ENCODE results near the gene CLEC9A.
"Not testable (repeated sequence)": the region's sequence is repeated elsewhere in the genome, so short reads cannot be mapped to it uniquely, and the experiment has no call there.

CLEC9A gene

GRCh38 chr12:10026666-10027065, 3.8 kb upstream of the CLEC9A start:
- H3K4me1 ChIP-seq (ENCODE audit: control insufficient read depth in 1 of 2, insufficient read depth in 2 of 2, low read length in 2 of 2); H3K27ac ChIP-seq (ENCODE audit: low read length); H3K27me3 ChIP-seq (ENCODE audit: low read depth, low read length); H3K36me3 ChIP-seq (ENCODE audit: control insufficient read depth in 1 of 2, insufficient read depth in 2 of 2, low read length in 2 of 2); H3K9me3 ChIP-seq (ENCODE audit: control insufficient read depth in 1 of 2, low read length in 2 of 2); H3K4me3 ChIP-seq (ENCODE audit: low read depth in 1 of 2, low read length in 2 of 2): not testable (repeated sequence)

DNA sequence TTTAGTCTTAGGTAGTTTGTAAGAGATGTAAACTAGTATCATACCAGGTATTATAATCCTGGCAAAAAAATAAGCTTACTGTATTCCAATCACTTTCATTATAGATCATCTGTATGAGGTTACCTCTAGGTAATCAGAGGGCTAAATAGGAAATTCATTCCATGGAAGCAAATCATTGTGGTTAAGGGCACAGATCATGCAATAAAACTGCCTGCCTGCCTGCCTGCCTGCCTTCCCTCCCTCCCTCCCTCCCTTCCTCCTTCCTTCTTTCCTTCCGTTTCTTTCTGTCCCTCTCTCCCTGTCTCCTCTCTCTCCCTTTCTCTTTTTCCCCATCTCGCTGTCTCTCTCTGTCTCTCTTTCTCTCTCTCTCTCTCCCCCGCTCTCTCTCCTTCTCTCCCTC, 3.2 kb upstream of the CLEC9A start:
- Histone ChIP-seq H3K36me3 (ENCODE audit: control insufficient read depth in 1 of 2, insufficient read depth in 2 of 2, low read length in 2 of 2) (no peaks in the 10 kb centered on the region), H3K4me1 (ENCODE audit: control insufficient read depth in 1 of 2, insufficient read depth in 2 of 2, low read length in 2 of 2) (no peaks in the 10 kb centered on the region), H3K27me3 (ENCODE audit: low read depth, low read length) (no peaks in the 10 kb centered on the region), H3K27ac (ENCODE audit: low read length) (no peak overlapping the region), H3K4me3 (ENCODE audit: low read depth in 1 of 2, low read length in 2 of 2) (no peak overlapping the region), H3K9me3 (ENCODE audit: control insufficient read depth in 1 of 2, low read length in 2 of 2) (no peaks in the 10 kb centered on the region)

DNA sequence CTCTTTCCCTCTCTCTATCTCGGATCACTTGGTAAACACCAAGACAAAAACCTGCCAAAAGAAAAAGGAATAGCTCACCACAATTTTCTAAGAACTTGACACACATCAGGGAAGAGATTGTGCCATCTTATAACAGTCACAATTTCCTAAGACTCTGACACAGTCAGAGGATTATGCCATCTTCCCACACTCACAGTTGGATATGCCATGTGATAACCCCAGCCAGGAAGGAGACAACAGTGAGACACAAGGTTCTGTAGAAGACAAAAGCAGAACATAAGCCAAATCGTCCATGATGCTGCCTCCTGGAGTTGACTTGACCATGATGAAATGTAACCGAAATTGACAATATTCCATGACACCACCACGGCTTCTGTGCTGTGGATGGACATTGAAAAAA, 2.8 kb upstream of the CLEC9A start:
- Histone ChIP-seq H3K4me1 (ENCODE audit: control insufficient read depth in 1 of 2, insufficient read depth in 2 of 2, low read length in 2 of 2) (no peaks in the 10 kb centered on the region), H3K9me3 (ENCODE audit: control insufficient read depth in 1 of 2, low read length in 2 of 2) (no peaks in the 10 kb centered on the region), H3K27ac (ENCODE audit: low read length) (no peak overlapping the region), H3K4me3 (ENCODE audit: low read depth in 1 of 2, low read length in 2 of 2) (no peak overlapping the region), H3K36me3 (ENCODE audit: control insufficient read depth in 1 of 2, insufficient read depth in 2 of 2, low read length in 2 of 2) (no peaks in the 10 kb centered on the region), H3K27me3 (ENCODE audit: low read depth, low read length) (no peaks in the 10 kb centered on the region)

GRCh38 chr12:10031321-10031720, 839 bp downstream of the CLEC9A start:
- H3K36me3 ChIP-seq (ENCODE audit: control insufficient read depth in 1 of 2, insufficient read depth in 2 of 2, low read length in 2 of 2): no peaks in the 10 kb centered on the region
- no peaks in the 10 kb centered on the region for H3K4me1 ChIP-seq (ENCODE audit: control insufficient read depth in 1 of 2, insufficient read depth in 2 of 2, low read length in 2 of 2)
- H3K27me3 ChIP-seq (ENCODE audit: low read depth, low read length): no peaks in the 10 kb centered on the region
- H3K4me3 ChIP-seq (ENCODE audit: low read depth in 1 of 2, low read length in 2 of 2): no peak overlapping the region
- no peaks in the 10 kb centered on the region for H3K9me3 ChIP-seq (ENCODE audit: control insufficient read depth in 1 of 2, low read length in 2 of 2)
- no peak overlapping the region for H3K27ac ChIP-seq (ENCODE audit: low read length)

- no peaks in the 10 kb centered on the region for H3K27me3 ChIP-seq (ENCODE audit: low read depth, low read length)
- H3K4me3 ChIP-seq (ENCODE audit: low read depth in 1 of 2, low read length in 2 of 2): no peak overlapping the region
- no peaks in the 10 kb centered on the region for H3K9me3 ChIP-seq (ENCODE audit: control insufficient read depth in 1 of 2, low read length in 2 of 2)
- no peaks in the 10 kb centered on the region for H3K4me1 ChIP-seq (ENCODE audit: control insufficient read depth in 1 of 2, insufficient read depth in 2 of 2, low read length in 2 of 2)
- H3K36me3 ChIP-seq (ENCODE audit: control insufficient read depth in 1 of 2, insufficient read depth in 2 of 2, low read length in 2 of 2): no peaks in the 10 kb centered on the region
- H3K27ac ChIP-seq (ENCODE audit: low read length): no peak overlapping the region
These were observed 1.3 kb downstream of the CLEC9A start for GRCh38 chr12:10031771-10032175.

- H3K27me3 ChIP-seq (ENCODE audit: low read depth, low read length): no peaks in the 10 kb centered on the region
- no peaks in the 10 kb centered on the region for H3K9me3 ChIP-seq (ENCODE audit: control insufficient read depth in 1 of 2, low read length in 2 of 2)
- no peaks in the 10 kb centered on the region for H3K4me1 ChIP-seq (ENCODE audit: control insufficient read depth in 1 of 2, insufficient read depth in 2 of 2, low read length in 2 of 2)
- H3K27ac ChIP-seq (ENCODE audit: low read length): no peak overlapping the region
- H3K4me3 ChIP-seq (ENCODE audit: low read depth in 1 of 2, low read length in 2 of 2): no peak overlapping the region
- H3K36me3 ChIP-seq (ENCODE audit: control insufficient read depth in 1 of 2, insufficient read depth in 2 of 2, low read length in 2 of 2): no peaks in the 10 kb centered on the region
These were observed 3.5 kb downstream of the CLEC9A start for GRCh38 chr12:10033783-10034545.

- Histone ChIP-seq H3K9me3 (ENCODE audit: control insufficient read depth in 1 of 2, low read length in 2 of 2) (no peaks in the 10 kb centered on the region), H3K36me3 (ENCODE audit: control insufficient read depth in 1 of 2, insufficient read depth in 2 of 2, low read length in 2 of 2) (no peaks in the 10 kb centered on the region), H3K4me1 (ENCODE audit: control insufficient read depth in 1 of 2, insufficient read depth in 2 of 2, low read length in 2 of 2) (no peaks in the 10 kb centered on the region), H3K27me3 (ENCODE audit: low read depth, low read length) (peaks cover 3% of the 10 kb centered on the region), H3K4me3 (ENCODE audit: low read depth in 1 of 2, low read length in 2 of 2) (no peak overlapping the region), H3K27ac (ENCODE audit: low read length) (no peak overlapping the region)
These were observed 11.7 kb downstream of the CLEC9A start for GRCh38 chr12:10042167-10042566.

- H3K9me3 ChIP-seq (ENCODE audit: control insufficient read depth in 1 of 2, low read length in 2 of 2): peaks cover 0 to 5% of the 10 kb centered on the region in 2 donors
- H3K27ac ChIP-seq (ENCODE audit: low read length): no peak overlapping the region
- H3K27me3 ChIP-seq (ENCODE audit: low read depth, low read length): peaks cover 3% of the 10 kb centered on the region
- no peaks in the 10 kb centered on the region for H3K4me1 ChIP-seq (ENCODE audit: control insufficient read depth in 1 of 2, insufficient read depth in 2 of 2, low read length in 2 of 2)
- H3K4me3 ChIP-seq (ENCODE audit: low read depth in 1 of 2, low read length in 2 of 2): no peak overlapping the region
- no peaks in the 10 kb centered on the region for H3K36me3 ChIP-seq (ENCODE audit: control insufficient read depth in 1 of 2, insufficient read depth in 2 of 2, low read length in 2 of 2)
These were observed 18.0 kb downstream of the CLEC9A start for GRCh38 chr12:10048526-10048925.

GRCh38 chr12:10052193-10052913, 21.9 kb downstream of the CLEC9A start:
- H3K27ac ChIP-seq (ENCODE audit: low read length): no peak overlapping the region

GRCh38 chr12:10058387-10058786, 27.9 kb downstream of the CLEC9A start:
- H3K27ac ChIP-seq (ENCODE audit: low read length): no peak overlapping the region
- H3K4me1 ChIP-seq (ENCODE audit: control insufficient read depth in 1 of 2, insufficient read depth in 2 of 2, low read length in 2 of 2): no peaks in the 10 kb centered on the region
- no peaks in the 10 kb centered on the region for H3K9me3 ChIP-seq (ENCODE audit: control insufficient read depth in 1 of 2, low read length in 2 of 2)
- no peaks in the 10 kb centered on the region for H3K36me3 ChIP-seq (ENCODE audit: control insufficient read depth in 1 of 2, insufficient read depth in 2 of 2, low read length in 2 of 2)
- no peaks in the 10 kb centered on the region for H3K27me3 ChIP-seq (ENCODE audit: low read depth, low read length)
- no peak overlapping the region for H3K4me3 ChIP-seq (ENCODE audit: low read depth in 1 of 2, low read length in 2 of 2)

More at GRCh38 chr12:10052193-10052913, 21.9 kb downstream of the CLEC9A start:
- Histone ChIP-seq H3K36me3 (ENCODE audit: control insufficient read depth in 1 of 2, insufficient read depth in 2 of 2, low read length in 2 of 2) (no peaks in the 10 kb centered on the region), H3K9me3 (ENCODE audit: control insufficient read depth in 1 of 2, low read length in 2 of 2) (peaks cover 0 to 5% of the 10 kb centered on the region in 2 donors), H3K4me1 (ENCODE audit: control insufficient read depth in 1 of 2, insufficient read depth in 2 of 2, low read length in 2 of 2) (no peaks in the 10 kb centered on the region), H3K4me3 (ENCODE audit: low read depth in 1 of 2, low read length in 2 of 2) (no peak overlapping the region), H3K27me3 (ENCODE audit: low read depth, low read length) (no peaks in the 10 kb centered on the region)

DNA sequence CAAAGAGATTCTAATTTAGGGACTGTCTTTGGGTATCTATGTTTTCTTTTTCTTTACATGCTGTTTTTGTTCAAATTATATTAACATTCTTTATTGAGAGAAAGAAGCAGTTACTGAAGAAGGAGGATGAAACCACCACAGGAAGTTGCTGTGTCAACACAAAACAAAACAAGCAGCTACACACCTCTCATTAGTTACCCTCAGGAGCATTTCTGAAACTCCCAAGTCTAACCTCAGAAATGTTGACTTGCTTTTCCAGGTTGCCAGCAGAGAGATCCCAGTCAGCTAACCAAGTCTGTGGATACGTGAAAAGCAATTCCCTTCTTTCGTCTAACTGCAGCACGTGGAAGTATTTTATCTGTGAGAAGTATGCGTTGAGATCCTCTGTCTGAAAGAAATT, 34.8 kb downstream of the CLEC9A start:
- H3K27me3 ChIP-seq (ENCODE audit: low read depth, low read length): no peaks in the 10 kb centered on the region
- H3K9me3 ChIP-seq (ENCODE audit: control insufficient read depth in 1 of 2, low read length in 2 of 2): no peaks in the 10 kb centered on the region
- no peak overlapping the region for H3K27ac ChIP-seq (ENCODE audit: low read length)
- H3K4me3 ChIP-seq (ENCODE audit: low read depth in 1 of 2, low read length in 2 of 2): no peak overlapping the region
- H3K4me1 ChIP-seq (ENCODE audit: control insufficient read depth in 1 of 2, insufficient read depth in 2 of 2, low read length in 2 of 2): no peaks in the 10 kb centered on the region
- no peaks in the 10 kb centered on the region for H3K36me3 ChIP-seq (ENCODE audit: control insufficient read depth in 1 of 2, insufficient read depth in 2 of 2, low read length in 2 of 2)
